ENCODE results near the gene DCTN3. TPM values are rescaled to one million over a fixed set of nuclear protein-coding genes. Genes with fewer than 3 reads are reported as not detected.

DCTN3 gene
- total and polyA plus RNA-seq, 2 of the 4 experiments (the other 2 are of a cell fraction), result 122 to 183 TPM

GRCh38 chr9:34653151-34654072 is 33.1 kb upstream of the DCTN3 start:
- H3K27ac ChIP-seq (ENCODE audit: insufficient read depth, low read length), result peak overlapping the region; percentile 77
- in situ Hi-C loops (cut with MboI; ENCODE audit: low sequenced_read_pairs) (no loop called here), dilution Hi-C loops (cut with HindIII; ENCODE audit: low sequenced_read_pairs, unreplicated experiment) (no loop called here), intact Hi-C loops (cut with micrococcal nuclease) (no loop called here)
- peak overlapping the region; percentile 62 for H2AK9ac ChIP-seq (replicated peaks; ENCODE audit: low read depth, low read length, poor library complexity)
- H2BK120ac ChIP-seq (ENCODE audit: low read depth, low read length), result peak overlapping the region; percentile 73
- no peaks in the 10 kb centered on the region for H3K9me3 ChIP-seq (ENCODE audit: control insufficient read depth, insufficient read depth, low read length)
- TF ChIP-seq MAZ (IDR thresholded peaks at IDR 0.05; ENCODE audit: borderline replicate concordance, low read depth, low read length), result peak; percentile 58
- 0 out of 2 replicates have a peak, but pooled peaks have one; percentile 42 for TF ChIP-seq MXI1 (IDR thresholded peaks at IDR 0.05; ENCODE audit: borderline replicate concordance, low read depth, low read length)
- TF ChIP-seq NFE2L2 (IDR thresholded peaks at IDR 0.05; ENCODE audit: low read depth, low read length), result no peak
- TF ChIP-seq RCOR1 (IDR thresholded peaks at IDR 0.05; ENCODE audit: insufficient replicate concordance, low read length), result no peak
- peak overlapping the region; percentile 72 for H3K56ac ChIP-seq (ENCODE audit: extremely low read depth, insufficient read depth, low read length)
- peak overlapping the region; percentile 67; the same call in 2 of the 3 replicates for H2BK15ac ChIP-seq (ENCODE audit: low read depth, low read length)
- H2AFZ ChIP-seq (replicated peaks; ENCODE audit: low read length, poor library complexity), result peak overlapping the region; percentile 88
- H2BK20ac ChIP-seq (ENCODE audit: low read depth, low read length), result peak overlapping the region; percentile 66; the same call in 1 of the 2 replicates
- peak overlapping the region; percentile 82 for H3K18ac ChIP-seq (ENCODE audit: low read depth, low read length)
- peaks cover 35% of the 10 kb centered on the region for H3K4me1 ChIP-seq (ENCODE audit: control insufficient read depth, insufficient read depth, low read length)
- peak overlapping the region; percentile 71 for H3K9ac ChIP-seq (ENCODE audit: low read depth, low read length)
- POLR2A ChIA-PET (ENCODE audit: unreplicated experiment), result interaction anchor here (0.7 to 0.9 kb wide), 2 partner anchors 9 to 17 kb away, joined by 3 to 5 read pairs; partner anchors contain the start of gene CCL27
- peak overlapping the region; percentile 79 for H3K4ac ChIP-seq (ENCODE audit: low read depth, low read length)
- BruUV-seq (replicated peaks), result no TSS peak
- H4K91ac ChIP-seq (ENCODE audit: insufficient read depth, low read depth, low read length), result peak overlapping the region; percentile 53
- 16% methylated on average over 4 of the region's 11 CpGs; no CpG with 5 or more reads in 1 of the 2 experiments for WGBS, 2 experiments (ENCODE audit: extremely low coverage in 2 of 2, insufficient read length in 1 of 2)
- H3K9me1 ChIP-seq (ENCODE audit: insufficient read depth, low read length), result peaks cover 27% of the 10 kb centered on the region
- H2BK5ac ChIP-seq (ENCODE audit: low read depth, low read length, poor library complexity, severe bottlenecking), result peak overlapping the region; percentile 80
- H3K4me2 ChIP-seq (ENCODE audit: low read depth, low read length), result peak overlapping the region; percentile 96
- peak overlapping the region; percentile 6 to 77 for H4K8ac ChIP-seq (ENCODE audit: low read depth in 2 of 2, low read length in 2 of 2)
- H3K14ac ChIP-seq (replicated peaks; ENCODE audit: low read depth, low read length), result peak overlapping the region; percentile 87
- peak overlapping the region; percentile 89 for H3K23ac ChIP-seq (ENCODE audit: low read depth, low read length)
- no peaks in the 10 kb centered on the region for H4K20me1 ChIP-seq (ENCODE audit: insufficient read depth, low read length)
- DNase-seq, result peak; percentile 52
- peaks cover 13% of the 10 kb centered on the region for H3K36me3 ChIP-seq (ENCODE audit: control insufficient read depth, insufficient read depth, low read length)
- ATAC-seq (ENCODE audit: low read depth), result peak; percentile 18
- peak overlapping the region; percentile 97 for H2AK5ac ChIP-seq (ENCODE audit: low read depth, low read length)
- CTCF ChIA-PET, result interaction anchor here (1.0 to 1.9 kb wide), 2 partner anchors 12 to 49 kb away, joined by 3 to 6 read pairs; no protein-coding TSS in a partner anchor
- H3K4me3 ChIP-seq (ENCODE audit: insufficient read depth, low read depth, low read length), result no peak overlapping the region
- peaks cover 3 to 34% of the 10 kb centered on the region in 2 experiments; a peak in 3 of 4 replicates for H3K79me1 ChIP-seq (ENCODE audit: low read depth in 1 of 2, low read length in 2 of 2)
- H3K27me3 ChIP-seq (ENCODE audit: control insufficient read depth, insufficient read depth, low read length), result no peaks in the 10 kb centered on the region
- peak overlapping the region; percentile 90 for H4K5ac ChIP-seq (ENCODE audit: low read depth, low read length)

All from IMR-90 (cell line).